ENCODE data around the gene GAB1.

- TF ChIP-seq, protein P1, sequence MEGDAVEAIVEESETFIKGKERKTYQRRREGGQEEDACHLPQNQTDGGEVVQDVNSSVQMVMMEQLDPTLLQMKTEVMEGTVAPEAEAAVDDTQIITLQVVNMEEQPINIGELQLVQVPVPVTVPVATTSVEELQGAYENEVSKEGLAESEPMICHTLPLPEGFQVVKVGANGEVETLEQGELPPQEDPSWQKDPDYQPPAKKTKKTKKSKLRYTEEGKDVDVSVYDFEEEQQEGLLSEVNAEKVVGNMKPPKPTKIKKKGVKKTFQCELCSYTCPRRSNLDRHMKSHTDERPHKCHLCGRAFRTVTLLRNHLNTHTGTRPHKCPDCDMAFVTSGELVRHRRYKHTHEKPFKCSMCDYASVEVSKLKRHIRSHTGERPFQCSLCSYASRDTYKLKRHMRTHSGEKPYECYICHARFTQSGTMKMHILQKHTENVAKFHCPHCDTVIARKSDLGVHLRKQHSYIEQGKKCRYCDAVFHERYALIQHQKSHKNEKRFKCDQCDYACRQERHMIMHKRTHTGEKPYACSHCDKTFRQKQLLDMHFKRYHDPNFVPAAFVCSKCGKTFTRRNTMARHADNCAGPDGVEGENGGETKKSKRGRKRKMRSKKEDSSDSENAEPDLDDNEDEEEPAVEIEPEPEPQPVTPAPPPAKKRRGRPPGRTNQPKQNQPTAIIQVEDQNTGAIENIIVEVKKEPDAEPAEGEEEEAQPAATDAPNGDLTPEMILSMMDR (IDR thresholded peaks at IDR 0.05; ENCODE audit: insufficient read depth, low read length, poor library complexity, severe bottlenecking) = peak; percentile 33
- no peak for TF ChIP-seq EZH2phosphoT487 (conservative IDR thresholded peaks at IDR 0.05; ENCODE audit: low read length)
Measured at GRCh38 chr4:143399113-143399949, 62.7 kb downstream of the GAB1 start.

Data from SU-DHL-6 (cell line).